ENCODE data around the gene CDC73.
"Not testable (repeated sequence)": the region's sequence is repeated elsewhere in the genome, so short reads cannot be mapped to it uniquely, and the experiment has no call there.

Gene CDC73

GRCh38 chr1:193181985-193182384, 60.2 kb downstream of the CDC73 start:
- no peak for DNase-seq (ENCODE audit: low spot score)

- DNase-seq (ENCODE audit: low spot score), result peak; percentile 13
Measured at GRCh38 chr1:193183019-193183627, 61.3 kb downstream of the CDC73 start.

GRCh38 chr1:193184776-193185175, 62.9 kb downstream of the CDC73 start:
- no peak for DNase-seq (ENCODE audit: low spot score)

- no peak for DNase-seq (ENCODE audit: low spot score)
Measured at GRCh38 chr1:193185211-193185610, 63.4 kb downstream of the CDC73 start.

- peak; percentile 5 for DNase-seq (ENCODE audit: low spot score)
Measured at GRCh38 chr1:193185901-193186731, 64.3 kb downstream of the CDC73 start, which contains the start of gene B3GALT2. Gene B3GALT2, minus strand, starts transcription at chr1:193186613. Its CDS starts 5,051 bp downstream, at chr1:193181562.

GRCh38 chr1:193187114-193187513, 65.3 kb downstream of the CDC73 start:
- DNase-seq (ENCODE audit: low spot score), result no peak

GRCh38 chr1:193188915-193189314, 67.1 kb downstream of the CDC73 start:
- not testable (repeated sequence) for DNase-seq (ENCODE audit: low spot score)

- no peak for DNase-seq (ENCODE audit: low spot score)
Measured at GRCh38 chr1:193189442-193190095, 67.7 kb downstream of the CDC73 start.

GRCh38 chr1:193190096-193190744, 68.4 kb downstream of the CDC73 start:
- DNase-seq (ENCODE audit: low spot score), result peak; percentile 11

- DNase-seq (ENCODE audit: low spot score), result no peak
Measured at GRCh38 chr1:193192586-193192985, 70.8 kb downstream of the CDC73 start.

- no peak for DNase-seq (ENCODE audit: low spot score)
Measured at GRCh38 chr1:193199940-193200339, 78.1 kb downstream of the CDC73 start.

- DNase-seq (ENCODE audit: low spot score), result no peak
Measured at GRCh38 chr1:193201021-193201420, 79.2 kb downstream of the CDC73 start.

GRCh38 chr1:193210996-193211395, 89.2 kb downstream of the CDC73 start:
- no peak for DNase-seq (ENCODE audit: low spot score)

- DNase-seq (ENCODE audit: low spot score), result peak; percentile 51
Measured at GRCh38 chr1:193211539-193211938, 89.7 kb downstream of the CDC73 start.

GRCh38 chr1:193212637-193213036, 90.8 kb downstream of the CDC73 start:
- no peak for DNase-seq (ENCODE audit: low spot score)

GRCh38 chr1:193213998-193214397, 92.2 kb downstream of the CDC73 start:
- no peak for DNase-seq (ENCODE audit: low spot score)

- DNase-seq (ENCODE audit: low spot score), result no peak
Measured at GRCh38 chr1:193216920-193217319, 95.1 kb downstream of the CDC73 start.

GRCh38 chr1:193219391-193219790, 97.6 kb downstream of the CDC73 start:
- no peak for DNase-seq (ENCODE audit: low spot score)

- DNase-seq (ENCODE audit: low spot score), result no peak
Measured at GRCh38 chr1:193221651-193222050, 99.8 kb downstream of the CDC73 start.

- DNase-seq (ENCODE audit: low spot score), result no peak
Measured at GRCh38 chr1:193222056-193222615, 100.3 kb downstream of the CDC73 start.

GRCh38 chr1:193229136-193229535, 107.3 kb downstream of the CDC73 start:
- no peak for DNase-seq (ENCODE audit: low spot score)

GRCh38 chr1:193231146-193231545, 109.3 kb downstream of the CDC73 start:
- DNase-seq (ENCODE audit: low spot score), result not testable (repeated sequence)

All from AG08395 (cell line).